Left ventricle myocardium inferior (tissue), 1 donor: ENCODE data around the gene OR6B2. TPM values are rescaled to one million over a fixed set of nuclear protein-coding genes. Genes with fewer than 3 reads are reported as not detected.

ENCODE experiments used
- DNase-seq: peaks from one replicate; pipeline ENCODE4 v3.0.0-alpha.2; 2020
- H3K27ac ChIP-seq: fragments of 200-600 bp; replicated peaks from 2 replicates; pipeline ENCODE4 v1.8.0; 2021
- H3K27me3 ChIP-seq: fragments of 200-600 bp; 2 replicates; pipeline ENCODE4 v1.8.0; 2021; ENCODE audit warnings: low read depth
- H3K36me3 ChIP-seq: fragments of 200-600 bp; 2 replicates; pipeline ENCODE4 v1.8.0; 2021
- H3K4me1 ChIP-seq: fragments of 200-600 bp; 2 replicates; pipeline ENCODE4 v1.8.0; 2021
- H3K4me3 ChIP-seq: fragments of 200-600 bp; 2 replicates; pipeline ENCODE4 v1.8.0; 2021; ENCODE audit warnings: mild to moderate bottlenecking, moderate library complexity
- H3K9me3 ChIP-seq: fragments of 200-600 bp; replicated peaks from 2 replicates; pipeline ENCODE4 v1.8.0; 2021
- CTCF ChIP-seq: fragments of 200-600 bp; IDR thresholded peaks from 2 replicates; pipeline ENCODE4 v1.8.0; 2021; ENCODE audit warnings: antibody characterized with exemption, mild to moderate bottlenecking, borderline replicate concordance
- intact Hi-C: fragments of 100-400 bp; cut with micrococcal nuclease; formaldehyde crosslinking; loops from one replicate; pipeline ENCODE4 v1.11.0; 2022
- total RNA-seq: library from RNA; stranded (reverse); fragmentation: NEBNext Ultra II Directional; extraction: Animal tissue kit (Norgen Biotek cat#: 25700); gene quantifications from one replicate; pipeline ENCODE4 v1.2.1, GENCODE V29; 2021
- donor health status: DM: no; HTN: yes; CAD: no; lungs with severe emphysema.

The OR6B2 gene
- total RNA-seq, 1 donor from 2014 or later: not detected

GRCh38 chr2:240069829-240070228 lies 39.6 kb upstream of the OR6B2 start:
- TF ChIP-seq CTCF: no peak
- Histone ChIP-seq H3K36me3 (no peaks in the 10 kb centered on the region), H3K4me3 (no peak overlapping the region), H3K27ac (no peak overlapping the region), H3K9me3 (peaks cover 20% of the 10 kb centered on the region), H3K4me1 (no peaks in the 10 kb centered on the region), H3K27me3 (peaks cover 35% of the 10 kb centered on the region)
- intact Hi-C loops: no loop called here
- DNase-seq: no peak

GRCh38 chr2:240068193-240068592 lies 38.0 kb upstream of the OR6B2 start:
- H3K4me3 ChIP-seq: no peak overlapping the region
- peaks cover 20% of the 10 kb centered on the region for H3K9me3 ChIP-seq
- no peak overlapping the region for H3K27ac ChIP-seq
- no peaks in the 10 kb centered on the region for H3K36me3 ChIP-seq
- DNase-seq: no peak
- TF ChIP-seq CTCF: no peak
- intact Hi-C loops: no loop called here
- peaks cover 32% of the 10 kb centered on the region for H3K27me3 ChIP-seq
- H3K4me1 ChIP-seq: no peaks in the 10 kb centered on the region

- Histone ChIP-seq H3K9me3 (peaks cover 28% of the 10 kb centered on the region), H3K4me1 (no peaks in the 10 kb centered on the region), H3K4me3 (no peak overlapping the region), H3K27ac (no peak overlapping the region), H3K27me3 (peaks cover 32% of the 10 kb centered on the region), H3K36me3 (no peaks in the 10 kb centered on the region)
- TF ChIP-seq CTCF: no peak
- DNase-seq: no peak
- intact Hi-C loops: no loop called here
Measured at GRCh38 chr2:240066489-240066888, 36.3 kb upstream of the OR6B2 start.

GRCh38 chr2:240064898-240065297 lies 34.7 kb upstream of the OR6B2 start:
- Histone ChIP-seq H3K9me3 (peaks cover 28% of the 10 kb centered on the region), H3K4me1 (no peaks in the 10 kb centered on the region), H3K4me3 (no peak overlapping the region), H3K36me3 (no peaks in the 10 kb centered on the region), H3K27me3 (peaks cover 29% of the 10 kb centered on the region), H3K27ac (no peak overlapping the region)
- no peak for DNase-seq
- no peak for TF ChIP-seq CTCF
- intact Hi-C loops: no loop called here

- Histone ChIP-seq H3K4me3 (no peak overlapping the region), H3K27me3 (peaks cover 63% of the 10 kb centered on the region), H3K36me3 (no peaks in the 10 kb centered on the region), H3K9me3 (peaks cover 9% of the 10 kb centered on the region), H3K4me1 (no peaks in the 10 kb centered on the region), H3K27ac (no peak overlapping the region)
- DNase-seq: no peak
- peak; percentile 71 for TF ChIP-seq CTCF
- intact Hi-C loops: loop anchor here (2.0 kb wide), 1 partner anchor 82 kb away; no protein-coding TSS in a partner anchor
Measured at GRCh38 chr2:240060977-240061591, 30.9 kb upstream of the OR6B2 start.

- Histone ChIP-seq H3K36me3 (no peaks in the 10 kb centered on the region), H3K9me3 (no peaks in the 10 kb centered on the region), H3K4me3 (no peak overlapping the region), H3K27ac (no peak overlapping the region), H3K27me3 (peaks cover 86% of the 10 kb centered on the region), H3K4me1 (no peaks in the 10 kb centered on the region)
- intact Hi-C loops: no loop called here
- DNase-seq: no peak
- no peak for TF ChIP-seq CTCF
Measured at GRCh38 chr2:240056678-240057077, 26.4 kb upstream of the OR6B2 start.
